Naive thymus-derived CD4-positive, alpha-beta T cell (primary cell): ENCODE measurements around the gene FLNB. TPM values are rescaled to one million over a fixed set of nuclear protein-coding genes. Genes with fewer than 3 reads are reported as not detected.

Experiments used
- ATAC-seq: fragments of 150-1000 bp; cut with Tn5 transposase; 2 replicates; pipeline ENCODE4 v1.10.0; 2021; ENCODE audit warnings: mild to moderate bottlenecking, moderate library complexity
- CTCF ChIA-PET: fragments of 350-600 bp; sonication (Branson Sonifier 250); formaldehyde crosslinking; loops from one replicate; lab custom pipeline; 2021; ENCODE audit warnings: antibody characterized with exemption; lab: Charles Lee
- POLR2A ChIA-PET: fragments of 350-600 bp; sonication (Branson Sonifier 250); formaldehyde crosslinking; loops from one replicate; lab custom pipeline; 2021; ENCODE audit warnings: antibody characterized with exemption, inconsistent platforms; lab: Charles Lee
- DNase-seq, 9 donors: peaks; one replicate each; pipeline versions ENCODE4 v3.0.0 to v3.0.0-alpha.2; 2020 to 2022; ENCODE audit warnings: mixed read lengths in 1 of 9
- H3K27ac ChIP-seq: one replicate; pipeline ENCODE4 v1.7.0; 2013; ENCODE audit warnings: mild to moderate bottlenecking, low read depth, low read length, moderate library complexity
- H3K27me3 ChIP-seq, 2 donors: one replicate each; pipeline ENCODE4 v1.7.0; 2013; ENCODE audit warnings: low read length in 2 of 2, mild to moderate bottlenecking in 2 of 2, moderate library complexity in 2 of 2; ENCODE audit not compliant: control insufficient read depth in 2 of 2, insufficient read depth in 2 of 2
- H3K36me3 ChIP-seq, 3 experiments: 1 replicate in 2 of 3; 2 replicates in 1 of 3; pipeline ENCODE4 v1.7.0; 2013; ENCODE audit warnings: low read length in 3 of 3, mild to moderate bottlenecking in 3 of 3, moderate library complexity in 1 of 3; ENCODE audit not compliant: insufficient read depth in 3 of 3, control insufficient read depth in 2 of 3
- H3K4me1 ChIP-seq, 2 donors: one replicate each; pipeline ENCODE4 v1.7.0; 2013; ENCODE audit warnings: low read length in 2 of 2, mild to moderate bottlenecking in 2 of 2, moderate library complexity in 1 of 2; ENCODE audit not compliant: control insufficient read depth in 2 of 2, insufficient read depth in 2 of 2
- H3K4me3 ChIP-seq: 2 replicates; pipeline ENCODE4 v1.7.0; 2013; ENCODE audit warnings: mild to moderate bottlenecking, low read length
- H3K9me3 ChIP-seq, 3 experiments: 1 replicate in 2 of 3; 2 replicates in 1 of 3; pipeline ENCODE4 v1.7.0; 2013; ENCODE audit warnings: low read length in 3 of 3; ENCODE audit not compliant: control insufficient read depth in 2 of 3
- H3K27ac Mint-ChIP-seq, 9 donors: one replicate each; pipeline ENCODE4 v1.8.0; 2020 to 2022; ENCODE audit warnings: mixed read lengths in 9 of 9, mild to moderate bottlenecking in 8 of 9, moderate library complexity in 5 of 9, inconsistent platforms in 2 of 9
- H3K27me3 Mint-ChIP-seq, 5 donors: one replicate each; pipeline ENCODE4 v1.8.0; 2021 to 2022; ENCODE audit warnings: mixed read lengths in 5 of 5, mild to moderate bottlenecking in 1 of 5
- H3K36me3 Mint-ChIP-seq, 5 donors: one replicate each; pipeline ENCODE4 v1.8.0; 2020 to 2022; ENCODE audit warnings: mixed read lengths in 5 of 5, mild to moderate bottlenecking in 3 of 5, inconsistent platforms in 1 of 5
- H3K4me1 Mint-ChIP-seq, 7 donors: one replicate each; pipeline ENCODE4 v1.8.0; 2020 to 2022; ENCODE audit warnings: mixed read lengths in 7 of 7, mild to moderate bottlenecking in 3 of 7, inconsistent platforms in 1 of 7
- H3K4me3 Mint-ChIP-seq, 10 donors: one replicate each; pipeline ENCODE4 v1.8.0; 2020 to 2022; ENCODE audit warnings: mild to moderate bottlenecking in 10 of 10, mixed read lengths in 10 of 10, moderate library complexity in 6 of 10, inconsistent platforms in 2 of 10
- H3K9me3 Mint-ChIP-seq, 11 donors: one replicate each; pipeline ENCODE4 v1.8.0; 2020 to 2022; ENCODE audit warnings: mixed read lengths in 11 of 11, mild to moderate bottlenecking in 4 of 11, inconsistent platforms in 1 of 11, moderate library complexity in 1 of 11
- intact Hi-C, 2 donors: fragments of 100-400 bp; cut with micrococcal nuclease; formaldehyde crosslinking; loops; one replicate each; pipeline ENCODE4 v1.15.1; 2023
- polyA plus RNA-seq, 2 donors: library from polyadenylated mRNA; unstranded; fragments of 300-500 nt; fragmentation: Illumina TruSeq; gene quantifications; one replicate each; pipeline ENCODE4 v1.2.3, GENCODE V29; 2021
- total RNA-seq, 6 experiments: library from RNA in 5 of 6; stranded (reverse) in 5 of 6; gene quantifications; 1 replicate in 5 of 6; 2 replicates in 1 of 6; pipeline ENCODE4 v1.2.3 and lab custom pipeline; 2021 to 2026

The FLNB gene
- total and polyA plus RNA-seq, 7 experiments from 2014 or later, result 15.7 to 66.7 (median 47.6) TPM

DNA sequence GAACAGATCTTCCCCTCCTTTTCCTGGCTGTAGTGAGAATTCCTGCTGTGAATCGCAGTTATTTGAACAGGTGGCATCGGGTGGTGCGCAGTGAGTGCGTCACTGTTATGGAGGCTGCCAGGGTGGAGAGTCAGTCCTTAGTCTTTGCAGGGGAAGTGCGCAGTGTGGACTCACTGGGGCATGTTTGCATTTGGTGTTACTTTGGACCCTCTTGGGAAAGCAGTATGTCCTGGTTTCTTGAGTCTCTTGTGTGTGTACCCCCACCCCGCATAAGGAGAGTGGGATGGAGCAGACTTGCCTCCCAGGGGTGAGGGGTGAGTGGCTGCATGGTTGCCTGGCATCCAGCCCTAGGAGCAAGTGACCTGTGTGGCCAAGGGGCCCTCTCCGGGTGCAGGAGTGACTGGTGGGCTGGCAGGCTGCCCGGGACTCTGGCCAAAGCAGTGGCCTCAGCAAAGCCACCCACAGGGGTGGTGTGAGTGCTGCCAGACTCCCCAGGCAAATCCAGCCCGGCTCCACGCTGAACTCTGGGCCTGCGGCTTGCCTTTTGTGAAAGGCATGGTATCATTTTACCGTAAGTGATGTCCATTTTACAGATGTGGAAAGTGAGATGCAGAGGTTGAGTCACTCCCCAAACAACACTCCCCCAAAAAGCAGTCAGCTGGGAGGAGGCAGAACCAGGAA, 156.1 kb downstream of the FLNB start:
- H3K27ac Mint-ChIP-seq, result peak overlapping the region in 1 of 9 donors; percentile 48
- ChIA-PET POLR2A (no interaction called here), CTCF (interaction anchor here (0.6 kb wide), 1 partner anchor 18 kb away, joined by 3 read pairs; no protein-coding TSS in a partner anchor)
- no peak for ATAC-seq
- intact Hi-C loops, result no loop called here
- Histone ChIP-seq H3K27ac (no peak overlapping the region), H3K9me3 (no peaks in the 10 kb centered on the region), H3K27me3 (no peaks in the 10 kb centered on the region), H3K4me3 (no peak overlapping the region), H3K36me3 (peaks cover 0 to 76% (median 0%) of the 10 kb centered on the region in 3 experiments), H3K4me1 (no peaks in the 10 kb centered on the region)
- no peaks in the 10 kb centered on the region for H3K27me3 Mint-ChIP-seq
- H3K4me3 Mint-ChIP-seq, result no peak overlapping the region
- H3K9me3 Mint-ChIP-seq, result peaks cover 0 to 5% (median 0%) of the 10 kb centered on the region in 11 donors
- H3K4me1 Mint-ChIP-seq, result peaks cover 0 to 2% (median 0%) of the 10 kb centered on the region in 7 donors
- DNase-seq, result no peak
- H3K36me3 Mint-ChIP-seq, result peaks cover 4 to 66% (median 40%) of the 10 kb centered on the region in 5 donors

DNA sequence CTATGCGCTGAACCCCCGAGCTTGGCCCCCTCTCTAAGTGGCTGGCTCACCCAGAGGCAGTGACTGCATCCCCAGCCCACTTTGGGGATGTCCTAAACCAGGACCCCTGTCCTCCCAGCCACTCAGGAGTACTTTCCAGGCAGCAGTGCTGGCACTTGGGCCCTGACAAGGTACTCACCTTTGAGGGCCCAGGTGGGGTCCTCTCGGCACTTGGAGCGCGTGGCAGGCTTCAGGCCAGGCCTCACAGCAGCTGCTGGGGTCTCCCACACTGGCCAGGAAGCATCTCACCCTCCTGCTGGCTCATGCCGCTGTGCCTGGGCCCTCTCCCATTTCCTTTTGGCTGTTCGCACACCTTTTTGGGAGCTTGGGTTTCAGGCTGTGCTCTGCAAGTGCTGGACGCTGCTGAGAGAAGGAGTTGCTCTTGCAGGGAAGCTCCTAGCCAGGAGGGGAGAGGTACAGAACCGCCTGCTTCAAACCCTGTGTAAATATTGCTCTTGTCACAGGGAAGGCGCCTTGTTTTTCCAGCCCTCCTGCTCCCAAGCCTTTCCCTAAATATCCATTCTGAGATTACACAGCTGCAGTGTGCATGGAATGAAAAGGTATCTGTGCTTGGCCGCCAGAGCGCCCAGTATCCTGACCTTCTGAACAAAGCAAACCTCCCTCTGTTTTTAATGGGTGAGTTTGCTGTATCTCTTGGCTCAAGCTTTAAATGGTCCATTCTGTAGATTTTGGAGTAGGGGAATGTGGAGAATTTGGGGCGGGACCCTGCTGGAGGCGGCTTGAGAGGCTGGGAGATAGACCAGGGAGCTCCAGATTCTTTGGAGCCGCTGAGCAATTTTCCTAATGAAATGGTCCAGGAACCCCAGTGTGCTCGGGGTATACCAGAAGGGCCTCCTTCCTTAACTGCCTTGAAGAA, 156.9 kb downstream of the FLNB start:
- Mint-ChIP-seq H3K27ac (peak overlapping the region in 1 of 9 donors; percentile 81), H3K4me1 (peaks cover 0 to 2% (median 0%) of the 10 kb centered on the region in 7 donors), H3K9me3 (peaks cover 0 to 5% (median 0%) of the 10 kb centered on the region in 11 donors), H3K27me3 (no peaks in the 10 kb centered on the region), H3K4me3 (no peak overlapping the region), H3K36me3 (peaks cover 4 to 63% (median 36%) of the 10 kb centered on the region in 5 donors)
- Histone ChIP-seq H3K36me3 (peaks cover 0 to 77% (median 0%) of the 10 kb centered on the region in 3 experiments), H3K4me1 (no peaks in the 10 kb centered on the region), H3K27me3 (no peaks in the 10 kb centered on the region), H3K27ac (no peak overlapping the region), H3K4me3 (no peak overlapping the region), H3K9me3 (no peaks in the 10 kb centered on the region)
- CTCF ChIA-PET, result interaction anchor here (2.5 kb wide), 1 partner anchor 157 kb away, joined by 17 read pairs; the partner anchor contains the start of gene FLNB
- POLR2A ChIA-PET, result no interaction called here
- DNase-seq (no peak), ATAC-seq (no peak)
- intact Hi-C loops, result no loop called here

DNA sequence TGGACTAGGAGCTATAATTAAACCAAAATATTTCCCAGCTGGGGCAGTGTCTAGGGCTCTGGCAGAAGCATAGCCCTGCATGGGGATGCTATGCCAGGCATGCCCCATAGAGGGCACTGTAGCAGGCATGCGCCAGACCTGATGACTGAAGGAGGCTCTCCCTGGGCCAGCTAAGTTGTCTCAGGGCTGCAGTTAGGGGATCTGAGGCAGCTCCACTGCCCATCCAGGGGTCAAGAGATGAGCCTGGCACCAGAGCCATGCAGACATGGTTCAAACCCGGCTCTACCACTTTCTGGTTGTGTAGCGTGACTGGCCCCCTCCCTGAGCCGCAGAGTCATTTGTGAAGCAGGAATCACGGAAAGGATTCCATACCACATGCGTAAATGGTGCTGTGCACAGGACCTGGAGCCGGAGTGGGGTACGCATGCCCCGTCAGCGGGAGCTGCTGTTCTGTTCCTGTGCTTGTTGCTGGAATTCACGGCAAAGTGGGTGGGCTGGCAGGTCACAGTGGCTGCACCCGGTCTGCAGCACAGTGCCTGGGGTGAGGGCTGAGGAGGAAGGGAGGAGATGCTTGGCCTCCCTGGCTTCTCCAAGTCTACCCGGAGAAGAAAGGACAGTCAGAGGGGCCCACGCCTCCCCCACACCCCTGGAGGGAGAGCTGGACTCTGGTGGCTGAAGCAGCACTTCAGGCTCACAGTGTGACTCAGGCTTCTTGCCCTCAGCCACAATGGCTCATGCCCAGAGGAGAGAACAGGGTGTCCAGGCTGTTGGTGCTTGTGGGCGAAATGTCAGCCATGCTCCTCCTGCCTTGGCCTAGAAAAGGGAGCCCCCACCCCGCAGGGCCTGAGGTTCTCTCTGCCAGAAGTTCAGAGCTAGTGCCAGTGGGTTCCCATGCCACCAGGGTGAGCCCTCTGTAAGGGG, 159.5 kb downstream of the FLNB start:
- no peak overlapping the region for H3K4me3 Mint-ChIP-seq
- Histone ChIP-seq H3K36me3 (peaks cover 0 to 64% (median 0%) of the 10 kb centered on the region in 3 experiments), H3K9me3 (no peaks in the 10 kb centered on the region), H3K4me3 (no peak overlapping the region), H3K4me1 (no peaks in the 10 kb centered on the region), H3K27ac (no peak overlapping the region), H3K27me3 (no peaks in the 10 kb centered on the region)
- H3K4me1 Mint-ChIP-seq, result no peaks in the 10 kb centered on the region
- H3K9me3 Mint-ChIP-seq, result peaks cover 0 to 3% (median 0%) of the 10 kb centered on the region in 11 donors
- peak overlapping the region in 2 of 9 donors; percentile 19 to 33 for H3K27ac Mint-ChIP-seq
- ATAC-seq, result peak; percentile 92
- ChIA-PET POLR2A (interaction anchor here (0.7 kb wide), 1 partner anchor 159 kb away, joined by 3 read pairs; the partner anchor contains the start of gene FLNB), CTCF (interaction anchor here (0.6 to 2.5 kb wide), 10 partner anchors 9 to 160 kb away, joined by 3 to 17 read pairs (median 3); partner anchors contain the start of gene FLNB)
- peak; percentile 16 to 66 (median 42) for DNase-seq
- intact Hi-C loops, result no loop called here
- peaks cover 2 to 53% (median 22%) of the 10 kb centered on the region in 5 donors for H3K36me3 Mint-ChIP-seq
- no peaks in the 10 kb centered on the region for H3K27me3 Mint-ChIP-seq

DNA sequence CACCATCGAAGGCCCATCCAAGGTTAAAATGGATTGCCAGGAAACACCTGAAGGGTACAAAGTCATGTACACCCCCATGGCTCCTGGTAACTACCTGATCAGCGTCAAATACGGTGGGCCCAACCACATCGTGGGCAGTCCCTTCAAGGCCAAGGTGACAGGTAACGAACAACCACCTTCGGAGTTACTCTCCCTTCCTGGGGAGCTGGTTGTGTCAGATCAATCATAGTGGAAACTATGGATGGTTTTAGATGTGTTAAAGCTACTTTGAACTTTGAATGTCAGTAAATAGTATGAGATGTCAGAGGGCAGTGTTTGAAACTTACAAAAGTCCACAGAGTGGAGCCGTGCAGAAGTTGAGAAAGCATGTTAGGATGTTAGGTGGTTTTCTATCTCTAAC, 160.3 kb downstream of the FLNB start:
- H3K4me3 ChIP-seq, result no peak overlapping the region
- H3K27me3 ChIP-seq, result no peaks in the 10 kb centered on the region
- H3K4me1 ChIP-seq, result no peaks in the 10 kb centered on the region
- no peak overlapping the region for H3K27ac ChIP-seq
- peaks cover 0 to 56% (median 0%) of the 10 kb centered on the region in 3 experiments for H3K36me3 ChIP-seq
- Mint-ChIP-seq H3K27ac (peak overlapping the region in 1 of 9 donors; percentile 32), H3K27me3 (no peaks in the 10 kb centered on the region), H3K36me3 (peaks cover 2 to 46% (median 17%) of the 10 kb centered on the region in 5 donors), H3K9me3 (peaks cover 0 to 3% (median 0%) of the 10 kb centered on the region in 11 donors), H3K4me3 (no peak overlapping the region), H3K4me1 (peaks cover 0 to 4% (median 0%) of the 10 kb centered on the region in 7 donors)
- H3K9me3 ChIP-seq, result no peaks in the 10 kb centered on the region
- ChIA-PET POLR2A (no interaction called here), CTCF (interaction anchor here (0.7 to 1.0 kb wide), 2 partner anchors 12 to 125 kb away, joined by 3 read pairs; no protein-coding TSS in a partner anchor)
- ATAC-seq (no peak), DNase-seq (no peak)
- intact Hi-C loops, result no loop called here

DNA sequence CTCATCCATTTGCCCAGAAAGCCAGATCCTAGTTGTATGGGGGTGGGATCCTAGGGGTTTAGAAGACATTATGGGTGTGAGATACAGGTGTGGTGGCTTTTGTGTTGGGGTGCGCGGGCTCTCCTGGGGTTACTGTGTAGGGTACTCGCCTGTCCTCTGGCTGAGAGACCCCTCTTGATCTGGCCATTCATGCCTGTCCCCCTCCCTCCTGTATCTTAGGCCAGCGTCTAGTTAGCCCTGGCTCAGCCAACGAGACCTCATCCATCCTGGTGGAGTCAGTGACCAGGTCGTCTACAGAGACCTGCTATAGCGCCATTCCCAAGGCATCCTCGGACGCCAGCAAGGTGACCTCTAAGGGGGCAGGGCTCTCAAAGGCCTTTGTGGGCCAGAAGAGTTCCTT, 161.1 kb downstream of the FLNB start:
- H3K36me3 ChIP-seq, result peaks cover 0 to 47% (median 0%) of the 10 kb centered on the region in 3 experiments
- H3K27ac Mint-ChIP-seq, result no peak overlapping the region

More for the DNA sequence above, 161.1 kb downstream of the FLNB start:
- Histone ChIP-seq H3K27me3 (no peaks in the 10 kb centered on the region), H3K27ac (no peak overlapping the region), H3K4me3 (no peak overlapping the region), H3K9me3 (no peaks in the 10 kb centered on the region), H3K4me1 (no peaks in the 10 kb centered on the region)
- DNase-seq, result no peak
- Mint-ChIP-seq H3K27me3 (no peaks in the 10 kb centered on the region), H3K4me3 (no peak overlapping the region), H3K36me3 (peaks cover 0 to 38% (median 9%) of the 10 kb centered on the region in 5 donors), H3K4me1 (peaks cover 0 to 4% (median 0%) of the 10 kb centered on the region in 7 donors), H3K9me3 (peaks cover 0 to 3% (median 0%) of the 10 kb centered on the region in 11 donors)
- CTCF ChIA-PET, result no interaction called here
- POLR2A ChIA-PET, result no interaction called here
- ATAC-seq, result no peak
- intact Hi-C loops, result no loop called here
